Muscle layer of colon (tissue), 2 donors: ENCODE data around the gene LRRC75A.

ENCODE experiments used
- H3K27ac ChIP-seq: one replicate; pipeline ENCODE4 v1.7.0; 2013; ENCODE audit warnings: low read depth, mild to moderate bottlenecking, low read length, moderate library complexity
- H3K27me3 ChIP-seq, 2 donors: one replicate each; pipeline ENCODE4 v1.7.0; 2013; ENCODE audit warnings: low read length in 2 of 2, mild to moderate bottlenecking in 2 of 2; ENCODE audit not compliant: insufficient read depth in 2 of 2, control insufficient read depth in 1 of 2
- H3K36me3 ChIP-seq: one replicate; pipeline ENCODE4 v1.7.0; 2013; ENCODE audit warnings: mild to moderate bottlenecking, low read length; ENCODE audit not compliant: insufficient read depth
- H3K4me1 ChIP-seq: one replicate; pipeline ENCODE4 v1.7.0; 2013; ENCODE audit warnings: mild to moderate bottlenecking, low read length; ENCODE audit not compliant: insufficient read depth
- H3K4me3 ChIP-seq, 2 donors: one replicate each; pipeline ENCODE4 v1.7.0; 2013; ENCODE audit warnings: low read length in 2 of 2, low read depth in 1 of 2, mild to moderate bottlenecking in 1 of 2, moderate library complexity in 1 of 2
- H3K9ac ChIP-seq: one replicate; pipeline ENCODE4 v1.7.0; 2013; ENCODE audit warnings: low read length
- H3K9me3 ChIP-seq: one replicate; pipeline ENCODE4 v1.7.0; 2013; ENCODE audit warnings: mild to moderate bottlenecking, low read length
- donor health status: abdominal sarcoma.
- donor health status: Adenocarcinoma of cecum.

The LRRC75A gene

GRCh38 chr17:16479264-16479663 is 12.7 kb downstream of the LRRC75A start:
- Histone ChIP-seq H3K27me3 (no peaks in the 10 kb centered on the region), H3K4me3 (no peak overlapping the region), H3K36me3 (no peaks in the 10 kb centered on the region), H3K4me1 (peaks cover 20% of the 10 kb centered on the region), H3K9me3 (no peaks in the 10 kb centered on the region), H3K27ac (no peak overlapping the region), H3K9ac (no peak overlapping the region)

- no peak overlapping the region for H3K9ac ChIP-seq
Measured at GRCh38 chr17:16478649-16479048, 13.3 kb downstream of the LRRC75A start.

GRCh38 chr17:16477666-16478065 is 14.3 kb downstream of the LRRC75A start:
- Histone ChIP-seq H3K27ac (no peak overlapping the region), H3K9ac (no peak overlapping the region), H3K36me3 (no peaks in the 10 kb centered on the region), H3K4me3 (no peak overlapping the region), H3K9me3 (no peaks in the 10 kb centered on the region), H3K4me1 (peaks cover 20% of the 10 kb centered on the region), H3K27me3 (no peaks in the 10 kb centered on the region)

More at GRCh38 chr17:16478649-16479048, 13.3 kb downstream of the LRRC75A start:
- Histone ChIP-seq H3K4me3 (no peak overlapping the region), H3K9me3 (no peaks in the 10 kb centered on the region), H3K27me3 (no peaks in the 10 kb centered on the region), H3K27ac (no peak overlapping the region), H3K36me3 (no peaks in the 10 kb centered on the region), H3K4me1 (peaks cover 20% of the 10 kb centered on the region)

GRCh38 chr17:16477255-16477654 is 14.7 kb downstream of the LRRC75A start:
- Histone ChIP-seq H3K36me3 (no peaks in the 10 kb centered on the region), H3K9ac (no peak overlapping the region), H3K4me1 (peaks cover 20% of the 10 kb centered on the region), H3K4me3 (no peak overlapping the region), H3K27me3 (no peaks in the 10 kb centered on the region), H3K9me3 (no peaks in the 10 kb centered on the region), H3K27ac (peak overlapping the region; percentile 24)

- Histone ChIP-seq H3K4me1 (peaks cover 20% of the 10 kb centered on the region), H3K27ac (no peak overlapping the region), H3K4me3 (no peak overlapping the region), H3K9ac (no peak overlapping the region), H3K36me3 (no peaks in the 10 kb centered on the region), H3K9me3 (no peaks in the 10 kb centered on the region), H3K27me3 (no peaks in the 10 kb centered on the region)
Measured at GRCh38 chr17:16475179-16475704, 16.8 kb downstream of the LRRC75A start.

- H3K27me3 ChIP-seq, result no peaks in the 10 kb centered on the region
- H3K9me3 ChIP-seq, result no peaks in the 10 kb centered on the region
- H3K9ac ChIP-seq, result no peak overlapping the region
- peaks cover 20% of the 10 kb centered on the region for H3K4me1 ChIP-seq
- H3K4me3 ChIP-seq, result no peak overlapping the region
- no peak overlapping the region for H3K27ac ChIP-seq
- no peaks in the 10 kb centered on the region for H3K36me3 ChIP-seq
Measured at GRCh38 chr17:16474012-16474725, 17.8 kb downstream of the LRRC75A start.

- Histone ChIP-seq H3K36me3 (no peaks in the 10 kb centered on the region), H3K9ac (no peak overlapping the region), H3K27me3 (no peaks in the 10 kb centered on the region), H3K9me3 (no peaks in the 10 kb centered on the region), H3K4me3 (no peak overlapping the region), H3K27ac (no peak overlapping the region), H3K4me1 (peaks cover 13% of the 10 kb centered on the region)
Measured at GRCh38 chr17:16473044-16474011, 18.7 kb downstream of the LRRC75A start.

GRCh38 chr17:16472539-16472938 is 19.5 kb downstream of the LRRC75A start:
- Histone ChIP-seq H3K27ac (no peak overlapping the region), H3K9me3 (no peaks in the 10 kb centered on the region), H3K4me1 (peaks cover 7% of the 10 kb centered on the region), H3K4me3 (no peak overlapping the region), H3K27me3 (no peaks in the 10 kb centered on the region), H3K9ac (no peak overlapping the region), H3K36me3 (no peaks in the 10 kb centered on the region)

GRCh38 chr17:16471295-16471694 is 20.7 kb downstream of the LRRC75A start:
- no peaks in the 10 kb centered on the region for H3K4me1 ChIP-seq

GRCh38 chr17:16470265-16470664 is 21.7 kb downstream of the LRRC75A start:
- Histone ChIP-seq H3K4me1 (peaks cover 5% of the 10 kb centered on the region), H3K9ac (no peak overlapping the region), H3K27ac (no peak overlapping the region)

More at GRCh38 chr17:16471295-16471694, 20.7 kb downstream of the LRRC75A start:
- H3K9ac ChIP-seq, result no peak overlapping the region
- H3K27ac ChIP-seq, result no peak overlapping the region
- no peaks in the 10 kb centered on the region for H3K9me3 ChIP-seq
- no peaks in the 10 kb centered on the region for H3K27me3 ChIP-seq
- no peak overlapping the region for H3K4me3 ChIP-seq
- no peaks in the 10 kb centered on the region for H3K36me3 ChIP-seq

GRCh38 chr17:16468428-16468992 is 23.5 kb downstream of the LRRC75A start:
- no peak overlapping the region for H3K4me3 ChIP-seq
- no peaks in the 10 kb centered on the region for H3K27me3 ChIP-seq
- peaks cover 18% of the 10 kb centered on the region for H3K4me1 ChIP-seq
- H3K27ac ChIP-seq, result no peak overlapping the region
- no peak overlapping the region for H3K9ac ChIP-seq
- H3K36me3 ChIP-seq, result no peaks in the 10 kb centered on the region
- no peaks in the 10 kb centered on the region for H3K9me3 ChIP-seq

More at GRCh38 chr17:16470265-16470664, 21.7 kb downstream of the LRRC75A start:
- Histone ChIP-seq H3K9me3 (no peaks in the 10 kb centered on the region), H3K27me3 (no peaks in the 10 kb centered on the region), H3K36me3 (no peaks in the 10 kb centered on the region), H3K4me3 (no peak overlapping the region)
